Measurements from ENCODE around the gene ZNF837. TPM values are rescaled to one million over a fixed set of nuclear protein-coding genes. Genes with fewer than 3 reads are reported as not detected.
A peak's percentile ranks its signal among the peaks of the same experiment; 100 is the strongest.

Gene ZNF837
- total and polyA plus RNA-seq, 4 donors = 1.7 to 3.2 (median 2.7) TPM

DNA sequence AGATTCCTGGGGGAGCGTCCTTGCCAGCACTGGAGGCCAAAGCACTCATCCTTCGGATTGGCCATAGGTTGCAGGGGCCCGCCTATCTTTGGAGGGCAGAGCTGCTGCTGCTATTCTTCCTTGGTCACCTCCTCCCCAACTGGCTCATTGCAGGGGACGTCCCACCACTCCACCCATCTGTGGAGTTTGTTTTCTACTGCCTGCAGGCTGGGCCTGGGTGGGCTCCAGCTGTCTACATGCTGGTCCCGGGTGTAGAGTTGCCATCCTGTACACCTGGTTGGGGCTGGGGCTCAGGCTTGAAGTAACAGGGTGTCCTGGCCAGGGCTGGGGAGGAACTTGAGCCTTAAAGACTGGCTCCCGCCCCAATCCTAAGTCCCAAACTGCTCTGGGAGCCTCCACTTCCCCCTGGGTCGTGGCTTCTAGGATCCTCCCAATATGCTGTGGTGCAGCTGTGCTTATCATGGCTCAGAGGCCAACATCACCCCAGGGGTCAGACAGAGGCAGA is 16.8 kb upstream of the ZNF837 start:
- H3K36me3 ChIP-seq (ENCODE audit: control insufficient read depth in 4 of 4, insufficient read depth in 4 of 4, low read length in 4 of 4) = peaks cover 3 to 24% (median 20%) of the 10 kb centered on the region in 4 donors
- no peak overlapping the region for H3K4me3 ChIP-seq
- TF ChIP-seq, protein P1, sequence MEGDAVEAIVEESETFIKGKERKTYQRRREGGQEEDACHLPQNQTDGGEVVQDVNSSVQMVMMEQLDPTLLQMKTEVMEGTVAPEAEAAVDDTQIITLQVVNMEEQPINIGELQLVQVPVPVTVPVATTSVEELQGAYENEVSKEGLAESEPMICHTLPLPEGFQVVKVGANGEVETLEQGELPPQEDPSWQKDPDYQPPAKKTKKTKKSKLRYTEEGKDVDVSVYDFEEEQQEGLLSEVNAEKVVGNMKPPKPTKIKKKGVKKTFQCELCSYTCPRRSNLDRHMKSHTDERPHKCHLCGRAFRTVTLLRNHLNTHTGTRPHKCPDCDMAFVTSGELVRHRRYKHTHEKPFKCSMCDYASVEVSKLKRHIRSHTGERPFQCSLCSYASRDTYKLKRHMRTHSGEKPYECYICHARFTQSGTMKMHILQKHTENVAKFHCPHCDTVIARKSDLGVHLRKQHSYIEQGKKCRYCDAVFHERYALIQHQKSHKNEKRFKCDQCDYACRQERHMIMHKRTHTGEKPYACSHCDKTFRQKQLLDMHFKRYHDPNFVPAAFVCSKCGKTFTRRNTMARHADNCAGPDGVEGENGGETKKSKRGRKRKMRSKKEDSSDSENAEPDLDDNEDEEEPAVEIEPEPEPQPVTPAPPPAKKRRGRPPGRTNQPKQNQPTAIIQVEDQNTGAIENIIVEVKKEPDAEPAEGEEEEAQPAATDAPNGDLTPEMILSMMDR (IDR thresholded peaks at IDR 0.05; ENCODE audit: control extremely low read depth, extremely low read depth) = no peak
- DNase-seq (no peak), ATAC-seq (ENCODE audit: insufficient read depth, low FRiP score) (no peak)
- H3K27ac ChIP-seq (ENCODE audit: low read depth in 1 of 2, low read length in 1 of 2) = no peak overlapping the region
- H3K9ac ChIP-seq (ENCODE audit: insufficient read depth in 1 of 2, low read length in 2 of 2) = no peak overlapping the region
- H3K9me3 ChIP-seq (ENCODE audit: control insufficient read depth in 4 of 4, insufficient read depth in 3 of 4, low read length in 3 of 4) = peaks cover 0 to 5% (median 0%) of the 10 kb centered on the region in 4 donors
- H3K4me1 ChIP-seq (ENCODE audit: control insufficient read depth in 5 of 5, insufficient read depth in 5 of 5, low read length in 5 of 5) = peaks cover 0 to 18% (median 11%) of the 10 kb centered on the region in 5 donors
- 73 to 74% methylated on average over 7 of the region's 7 CpGs for WGBS, 2 donors
- H3K27me3 ChIP-seq (ENCODE audit: control insufficient read depth in 3 of 3, insufficient read depth in 3 of 3, low read length in 2 of 3) = peaks cover 0 to 21% (median 11%) of the 10 kb centered on the region in 3 donors

DNA sequence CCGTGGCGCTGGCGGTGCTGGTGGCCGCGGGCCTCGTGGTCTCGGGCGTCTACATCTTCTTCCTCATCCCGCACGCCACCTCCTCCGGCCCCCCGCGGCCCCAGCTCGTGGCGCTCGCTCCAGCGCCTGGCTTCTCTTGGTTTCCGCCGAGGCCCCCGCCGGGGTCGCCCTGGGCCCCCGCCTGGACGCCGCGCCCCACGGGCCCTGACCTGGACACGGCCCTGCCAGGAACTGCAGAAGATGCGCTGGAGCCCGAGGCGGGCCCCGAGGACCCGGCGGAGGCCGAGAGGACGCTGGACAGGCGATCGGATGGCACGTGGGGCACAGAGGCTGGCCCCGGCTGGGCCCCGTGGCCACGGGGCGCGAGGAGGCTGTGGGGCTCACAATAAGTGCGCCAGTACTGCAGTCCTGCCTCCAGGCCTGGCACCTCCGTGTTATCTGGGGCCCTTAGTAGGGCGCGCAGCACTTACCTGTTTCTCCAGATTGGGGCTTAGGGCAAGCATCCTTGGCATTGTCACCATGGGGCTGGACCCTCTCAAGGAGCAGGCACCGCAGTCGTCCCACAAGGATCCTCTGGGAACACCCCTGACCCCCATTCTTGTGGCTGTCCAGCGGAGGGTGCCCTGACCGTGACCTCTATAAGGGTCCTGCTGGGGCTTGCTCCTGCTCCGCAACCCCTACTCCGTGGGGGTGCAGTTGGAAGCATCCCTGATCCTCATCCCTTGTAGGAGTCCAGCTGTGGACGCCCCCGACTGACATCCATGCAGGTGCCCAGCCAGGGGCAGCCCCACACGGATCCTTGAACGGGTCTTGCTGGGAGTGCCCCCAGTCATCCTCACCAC is 16.1 kb upstream of the ZNF837 start:
- H3K27me3 ChIP-seq (ENCODE audit: control insufficient read depth in 3 of 3, insufficient read depth in 3 of 3, low read length in 2 of 3) = peaks cover 0 to 21% (median 11%) of the 10 kb centered on the region in 3 donors

DNA sequence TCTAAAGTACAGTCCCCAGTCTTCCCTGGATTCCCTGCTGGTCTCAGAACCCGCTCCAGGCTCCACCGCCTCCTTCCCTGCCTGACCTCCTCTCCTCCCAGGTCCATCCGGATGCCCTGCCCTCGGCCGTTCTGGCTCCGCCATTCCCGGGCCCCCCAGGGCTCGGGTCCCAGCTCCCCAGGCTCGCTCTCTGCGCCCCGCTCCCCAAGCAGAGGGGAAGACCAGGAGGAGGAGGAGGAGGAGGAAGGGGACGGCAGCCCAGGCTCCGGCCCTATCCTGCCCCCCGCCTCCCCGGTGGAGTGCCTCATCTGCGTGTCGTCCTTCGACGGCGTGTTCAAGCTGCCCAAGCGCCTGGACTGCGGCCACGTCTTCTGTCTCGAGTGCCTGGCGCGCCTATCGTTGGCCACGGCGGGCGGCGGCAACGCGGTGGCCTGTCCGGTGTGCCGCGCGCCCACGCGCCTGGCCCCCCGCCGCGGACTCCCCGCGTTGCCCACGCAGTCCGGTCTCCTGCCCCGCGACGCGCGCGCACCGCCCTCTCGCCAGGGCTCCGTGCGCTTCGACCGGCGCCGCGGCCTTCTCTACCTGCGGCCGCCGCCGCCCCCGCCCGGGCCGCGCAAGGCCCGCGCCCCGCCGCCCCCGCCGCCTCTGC is 15.3 kb upstream of the ZNF837 start:
- Histone ChIP-seq H3K4me1 (ENCODE audit: control insufficient read depth in 5 of 5, insufficient read depth in 5 of 5, low read length in 5 of 5) (peaks cover 0 to 15% (median 11%) of the 10 kb centered on the region in 5 donors), H3K9ac (ENCODE audit: insufficient read depth in 1 of 2, low read length in 2 of 2) (no peak overlapping the region), H3K4me3 (no peak overlapping the region), H3K27ac (ENCODE audit: low read depth in 1 of 2, low read length in 1 of 2) (no peak overlapping the region), H3K36me3 (ENCODE audit: control insufficient read depth in 4 of 4, insufficient read depth in 4 of 4, low read length in 4 of 4) (peaks cover 7 to 24% (median 21%) of the 10 kb centered on the region in 4 donors), H3K27me3 (ENCODE audit: control insufficient read depth in 3 of 3, insufficient read depth in 3 of 3, low read length in 2 of 3) (peaks cover 0 to 21% (median 11%) of the 10 kb centered on the region in 3 donors), H3K9me3 (ENCODE audit: control insufficient read depth in 4 of 4, insufficient read depth in 3 of 4, low read length in 3 of 4) (peaks cover 0 to 5% (median 0%) of the 10 kb centered on the region in 4 donors)
- no peak for ATAC-seq (ENCODE audit: insufficient read depth, low FRiP score)
- peak in 1 of 3 donors; percentile 43 for DNase-seq
- TF ChIP-seq, protein P1 (IDR thresholded peaks at IDR 0.05; ENCODE audit: control extremely low read depth, extremely low read depth) = no peak
- 4 to 5% methylated on average over 56 to 75 of the region's 75 CpGs for WGBS, 2 donors

More for the DNA sequence above, 16.1 kb upstream of the ZNF837 start:
- no peak overlapping the region for H3K4me3 ChIP-seq
- H3K27ac ChIP-seq (ENCODE audit: low read depth in 1 of 2, low read length in 1 of 2) = no peak overlapping the region
- H3K36me3 ChIP-seq (ENCODE audit: control insufficient read depth in 4 of 4, insufficient read depth in 4 of 4, low read length in 4 of 4) = peaks cover 7 to 24% (median 20%) of the 10 kb centered on the region in 4 donors
- H3K9me3 ChIP-seq (ENCODE audit: control insufficient read depth in 4 of 4, insufficient read depth in 3 of 4, low read length in 3 of 4) = peaks cover 0 to 5% (median 0%) of the 10 kb centered on the region in 4 donors
- TF ChIP-seq, protein P1 (IDR thresholded peaks at IDR 0.05; ENCODE audit: control extremely low read depth, extremely low read depth) = no peak
- DNase-seq (no peak), ATAC-seq (ENCODE audit: insufficient read depth, low FRiP score) (no peak)
- H3K9ac ChIP-seq (ENCODE audit: insufficient read depth in 1 of 2, low read length in 2 of 2) = no peak overlapping the region
- peaks cover 0 to 15% (median 11%) of the 10 kb centered on the region in 5 donors for H3K4me1 ChIP-seq (ENCODE audit: control insufficient read depth in 5 of 5, insufficient read depth in 5 of 5, low read length in 5 of 5)
- 28 to 29% methylated on average over 55 to 58 of the region's 58 CpGs for WGBS, 2 donors
